NCI-H2196 (cell line): ENCODE results near the gene ARMC9.
A peak's percentile ranks its signal among the peaks of the same experiment; 100 is the strongest.
"Not testable (repeated sequence)": the region's sequence is repeated elsewhere in the genome, so short reads cannot be mapped to it uniquely, and the experiment has no call there.

Source experiments
- DNase-seq: peaks from one replicate; lab custom pipeline; 2025; ENCODE audit not compliant: unreplicated experiment; lab: John Stamatoyannopoulos, UW

ARMC9 gene

GRCh38 chr2:231278868-231279267 lies 80.4 kb downstream of the ARMC9 start:
- DNase-seq, result no peak

GRCh38 chr2:231280846-231281245 lies 82.4 kb downstream of the ARMC9 start:
- DNase-seq, result no peak

- DNase-seq, result no peak
These were observed 85.9 kb downstream of the ARMC9 start for GRCh38 chr2:231284296-231284695.

- DNase-seq, result no peak
These were observed 88.5 kb downstream of the ARMC9 start for GRCh38 chr2:231286964-231287363.

DNA sequence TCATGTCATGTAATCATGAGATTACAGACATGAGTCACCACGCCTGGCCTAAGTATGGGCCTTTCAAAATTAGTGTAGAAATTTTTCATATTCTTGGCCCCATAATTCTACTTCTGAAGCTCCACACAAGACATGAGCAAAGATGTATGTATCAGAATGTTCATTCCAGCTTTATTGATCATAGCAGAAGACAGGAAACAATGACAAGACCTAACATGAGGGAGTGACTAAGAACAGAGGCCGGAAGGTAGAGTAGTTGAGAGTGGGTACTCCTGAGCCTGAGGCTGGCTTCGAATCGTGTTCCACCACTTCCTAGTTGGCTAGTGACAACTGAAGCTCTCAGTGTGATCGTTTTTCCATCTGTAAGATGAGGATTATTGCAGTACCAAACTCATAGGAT lies 89.3 kb downstream of the ARMC9 start:
- DNase-seq, result no peak

DNA sequence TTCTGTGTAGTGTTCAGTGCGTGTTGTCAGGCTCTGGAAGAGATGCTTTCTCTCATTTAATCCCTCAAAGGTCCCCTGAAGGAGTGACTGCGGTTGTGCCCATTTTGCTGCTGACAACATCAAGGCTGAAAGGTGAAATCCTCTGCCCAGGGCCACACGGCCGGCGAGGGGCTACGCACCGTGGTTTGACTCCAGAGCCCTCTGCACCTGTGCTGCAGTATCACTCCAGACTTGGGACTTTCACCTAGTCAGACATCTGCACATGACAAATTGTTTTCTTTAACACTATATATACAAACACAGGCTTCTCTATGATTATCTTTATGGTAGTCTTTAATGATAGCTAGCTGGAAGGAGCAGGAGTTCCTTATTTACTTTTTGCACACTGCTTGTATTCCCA lies 90.2 kb downstream of the ARMC9 start:
- no peak for DNase-seq

DNA sequence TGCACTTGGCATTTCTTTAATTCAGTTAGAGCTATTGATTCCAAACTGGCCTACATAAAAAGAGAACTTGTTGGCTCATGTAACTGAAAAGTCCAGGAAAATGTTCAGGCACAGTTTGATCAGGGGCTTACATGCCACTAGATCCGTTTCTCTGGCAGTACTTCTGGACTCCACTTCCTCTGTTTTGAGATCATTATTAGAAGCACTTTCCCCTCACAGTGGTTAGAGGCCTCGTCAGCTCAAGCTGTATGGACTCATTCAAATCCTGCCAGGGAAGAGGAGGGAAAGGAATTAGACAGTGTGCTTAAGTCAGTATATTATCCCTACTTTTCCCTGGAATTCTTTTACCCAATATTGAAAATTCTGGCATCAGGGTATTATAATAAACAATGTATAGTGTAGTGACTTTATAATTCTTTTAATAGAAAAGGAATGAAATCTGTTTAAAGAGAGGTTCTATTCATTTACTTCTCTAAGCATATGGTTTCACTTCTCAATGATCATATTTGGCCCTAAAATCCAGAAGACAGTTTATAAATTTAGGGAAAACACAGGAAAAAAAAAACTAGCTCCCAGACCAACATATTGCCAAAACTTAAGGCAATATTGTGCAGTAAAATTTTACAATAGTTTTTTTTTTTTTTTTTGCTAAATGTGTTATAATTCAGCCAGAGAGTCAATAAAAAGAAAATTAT lies 92.0 kb downstream of the ARMC9 start:
- no peak for DNase-seq

DNA sequence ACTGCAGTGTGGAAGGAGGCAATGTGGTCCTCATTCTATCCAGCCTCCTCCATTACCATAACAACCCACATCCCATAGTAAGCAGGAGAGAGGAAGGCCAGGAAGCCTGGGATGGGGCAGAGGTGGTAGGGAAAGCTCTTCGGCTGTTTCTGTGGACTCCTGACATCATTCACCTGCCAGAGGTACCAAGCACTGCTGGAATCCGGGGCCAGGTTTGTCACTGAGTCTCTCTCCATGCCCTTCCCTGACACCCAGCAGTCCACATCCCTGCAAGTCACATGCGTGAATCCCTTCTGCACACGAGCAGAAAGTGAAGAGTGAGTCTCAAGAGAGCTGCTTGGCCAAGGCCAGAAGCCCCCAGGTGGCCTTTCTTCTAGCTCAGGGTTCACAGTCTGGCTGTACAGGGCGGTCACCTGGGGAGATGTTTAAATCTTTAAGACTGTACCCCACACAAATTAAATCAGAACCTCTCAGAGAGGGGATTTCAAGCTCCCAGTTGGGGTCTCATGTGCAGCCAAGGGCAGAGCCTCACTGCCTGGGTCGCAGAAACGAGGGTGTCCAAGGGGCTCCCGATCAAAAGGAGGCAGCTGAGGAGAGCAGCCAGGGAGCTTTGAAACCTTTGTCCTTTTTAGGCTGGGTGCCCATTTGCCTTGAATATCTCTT lies 94.2 kb downstream of the ARMC9 start:
- no peak for DNase-seq

GRCh38 chr2:231293163-231293562 lies 94.7 kb downstream of the ARMC9 start:
- no peak for DNase-seq

- no peak for DNase-seq
These were observed 95.7 kb downstream of the ARMC9 start for GRCh38 chr2:231294116-231294515.

DNA sequence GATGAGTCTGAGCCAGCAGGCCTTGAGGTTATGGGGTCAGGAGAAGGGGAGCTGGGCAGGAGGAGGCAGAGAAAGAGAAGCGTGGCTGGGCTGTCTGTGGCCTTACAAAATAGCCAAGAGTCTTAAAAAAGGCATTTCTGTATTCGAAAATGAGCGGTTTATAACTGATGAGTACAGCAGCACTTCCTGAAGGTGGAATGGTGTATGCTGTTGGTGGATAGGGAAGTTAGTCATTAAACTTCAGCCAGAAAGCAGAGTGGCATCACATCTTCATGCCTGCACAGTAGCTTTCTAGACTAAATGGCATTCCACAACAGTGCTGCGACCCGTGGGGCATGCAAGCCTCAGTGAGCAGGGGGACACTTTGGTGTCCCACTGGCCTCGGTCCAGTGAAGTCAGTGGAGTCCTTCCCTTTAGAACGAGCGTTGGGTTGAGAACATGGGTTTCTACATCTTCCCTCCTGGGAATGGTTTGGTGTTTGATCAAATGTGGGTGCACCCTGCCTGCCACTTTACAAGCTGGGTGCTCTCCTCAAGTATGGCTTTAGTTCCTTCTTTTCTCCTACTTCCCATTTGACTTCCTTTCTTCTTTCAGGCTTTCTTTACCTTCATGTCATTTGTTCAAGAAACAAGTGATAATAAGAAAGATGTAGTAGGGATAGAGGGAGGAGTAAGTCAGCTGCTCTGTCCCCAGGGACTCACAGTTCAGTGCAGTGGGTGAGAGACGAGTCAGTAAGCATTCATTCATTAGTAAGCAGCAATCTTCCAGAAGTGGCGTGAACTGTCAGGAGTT lies 96.3 kb downstream of the ARMC9 start:
- DNase-seq, result no peak

DNA sequence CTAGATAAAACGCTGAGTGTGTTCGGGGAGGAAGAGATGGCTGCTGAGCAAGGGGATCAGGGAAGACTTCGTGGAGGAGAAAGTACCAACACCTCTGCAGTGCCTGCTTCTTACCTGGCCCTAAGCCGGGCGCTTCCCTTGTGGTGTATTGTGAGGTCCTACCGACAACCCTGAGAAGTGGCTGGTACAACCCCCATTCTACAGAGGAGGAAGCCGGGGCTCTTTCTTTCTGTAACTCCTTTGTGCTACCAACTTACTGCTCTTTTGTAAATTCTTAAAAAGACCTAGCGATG lies 96.9 kb downstream of the ARMC9 start:
- DNase-seq, result no peak

GRCh38 chr2:231296401-231296974 lies 98.1 kb downstream of the ARMC9 start:
- no peak for DNase-seq

- DNase-seq, result peak; percentile 55
These were observed 98.9 kb downstream of the ARMC9 start for GRCh38 chr2:231297108-231297908.

GRCh38 chr2:231298091-231298490 lies 99.7 kb downstream of the ARMC9 start:
- DNase-seq, result no peak

GRCh38 chr2:231299267-231299666 lies 100.8 kb downstream of the ARMC9 start:
- DNase-seq, result no peak

- peak; percentile 61 for DNase-seq
These were observed 101.7 kb downstream of the ARMC9 start for GRCh38 chr2:231300020-231300721.

- no peak for DNase-seq
These were observed 102.3 kb downstream of the ARMC9 start for GRCh38 chr2:231300722-231301076.

GRCh38 chr2:231304259-231304658 lies 105.8 kb downstream of the ARMC9 start:
- not testable (repeated sequence) for DNase-seq

GRCh38 chr2:231305221-231305620 lies 106.8 kb downstream of the ARMC9 start:
- no peak for DNase-seq
